Prostate gland (tissue), 2 donors: ENCODE results near the gene PCDH9. TPM values are rescaled to one million over a fixed set of nuclear protein-coding genes. Genes with fewer than 3 reads are reported as not detected.

Experiments
- DNase-seq: peaks from one replicate; pipeline ENCODE4 v3.0.0-alpha.2; 2019; ENCODE audit warnings: low spot score
- H3K27ac ChIP-seq, 2 donors: fragments of 200-600 bp; sonication (generic); 2 replicates each; pipeline ENCODE4 v1.5.1; 2017 to 2019
- H3K27me3 ChIP-seq: fragments of 200-600 bp; sonication (generic); replicated peaks from 2 replicates; pipeline ENCODE4 v1.5.1; 2019; ENCODE audit not compliant: insufficient read depth
- H3K36me3 ChIP-seq, 2 donors: fragments of 200-600 bp; sonication (generic); 1 replicate in 1 of 2; 2 replicates in 1 of 2; pipeline versions ENCODE4 v1.5.1 to v1.8.1; 2017 to 2019
- H3K4me1 ChIP-seq: fragments of 200-600 bp; sonication (generic); replicated peaks from 2 replicates; pipeline ENCODE4 v1.5.1; 2019
- H3K4me3 ChIP-seq, 2 donors: fragments of 200-600 bp; sonication (generic); 2 replicates each; pipeline ENCODE4 v1.5.1; 2017 to 2019
- H3K9me3 ChIP-seq: fragments of 200-600 bp; sonication (generic); 2 replicates; pipeline ENCODE4 v1.5.1; 2017
- POLR2A ChIP-seq: fragments of 450-650 bp; IDR thresholded peaks from one replicate; pipeline ENCODE4 v1.6.1; 2016; ENCODE audit warnings: antibody characterized with exemption, mild to moderate bottlenecking
- POLR2AphosphoS5 ChIP-seq: sonication (generic); formaldehyde crosslinking; IDR thresholded peaks from one replicate; pipeline ENCODE4 v1.6.1; 2017; ENCODE audit warnings: antibody characterized with exemption
- WGBS: methylation state at CpG from one replicate; pipeline ENCODE4 v1.1.5; 2018; 5-methylcytosine and 5-hydroxymethylcytosine counted together
- intact Hi-C: fragments of 100-400 bp; cut with DNase I; formaldehyde crosslinking; loops from one replicate; pipeline ENCODE4 v1.14.2; 2022
- total RNA-seq, 2 donors: library from RNA; depleted of rRNA; stranded (reverse); fragments of >200 nt; gene quantifications; one replicate each; pipeline ENCODE4 v1.1.0, GENCODE V29; 2016
- TF ChIP-seq, protein P1 (sequence below), 4 experiments: fragments of 200-600 bp in 2 of 4; fragments of 450-650 bp in 2 of 4; sonication (generic) in 2 of 4; IDR thresholded peaks; 1 replicate in 3 of 4; 2 replicates in 1 of 4; pipeline ENCODE4 v1.5.1; 2016 to 2019; ENCODE audit warnings: antibody characterized with exemption in 4 of 4, mild to moderate bottlenecking in 2 of 4, moderate library complexity in 2 of 4

PCDH9 gene
- total RNA-seq, 2 donors from 2014 or later: 1.8 to 5.5 TPM

DNA sequence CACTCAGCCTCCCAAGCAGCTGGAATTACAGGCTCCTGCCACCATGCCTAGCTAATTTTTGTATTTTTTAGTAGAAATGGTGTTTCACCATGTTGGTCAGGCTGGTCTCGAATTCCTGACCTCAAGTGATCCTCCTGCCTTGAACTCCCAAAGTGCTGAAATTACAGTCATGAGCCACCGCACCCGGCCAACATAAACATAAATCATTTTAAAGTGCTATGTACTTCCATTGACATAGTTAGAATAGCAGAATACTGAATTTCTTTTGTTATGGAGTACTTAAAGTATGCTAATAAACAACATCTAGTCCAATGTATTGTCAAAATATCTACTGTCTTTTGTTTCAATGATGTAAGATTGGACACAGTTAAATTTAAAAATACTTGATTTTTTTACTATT, 539.0 kb downstream of the PCDH9 start:
- no peaks in the 10 kb centered on the region for H3K9me3 ChIP-seq
- no peak for DNase-seq
- intact Hi-C loops: no loop called here
- no peak overlapping the region for H3K27ac ChIP-seq
- WGBS: 49% methylated on average over 3 of the region's 3 CpGs
- no peak for TF ChIP-seq POLR2AphosphoS5
- no peaks in the 10 kb centered on the region for H3K36me3 ChIP-seq
- H3K4me1 ChIP-seq: no peaks in the 10 kb centered on the region
- H3K4me3 ChIP-seq: no peak overlapping the region
- H3K27me3 ChIP-seq: no peaks in the 10 kb centered on the region

DNA sequence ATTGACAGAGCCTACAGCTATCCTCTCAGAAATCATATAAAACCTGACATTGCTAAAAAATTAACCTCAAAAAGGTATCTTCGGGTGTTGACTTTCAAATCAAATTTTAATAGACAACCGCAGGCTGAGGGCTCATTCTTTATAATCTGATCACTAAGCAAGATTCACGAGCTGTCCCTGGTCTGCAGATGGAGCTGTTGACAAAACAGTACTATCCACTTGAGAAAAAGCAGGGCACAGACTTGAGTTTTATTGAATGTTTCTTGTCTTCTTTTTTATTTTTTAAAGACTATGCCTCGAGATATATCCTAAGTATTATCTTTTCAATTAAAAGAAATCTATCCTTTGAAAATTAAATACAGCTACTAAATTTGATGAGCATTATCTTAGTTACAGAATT, 540.5 kb downstream of the PCDH9 start:
- H3K27me3 ChIP-seq: no peaks in the 10 kb centered on the region
- DNase-seq: no peak
- no peak overlapping the region for H3K27ac ChIP-seq
- intact Hi-C loops: no loop called here
- no peaks in the 10 kb centered on the region for H3K36me3 ChIP-seq
- WGBS: 7% methylated on average over 4 of the region's 4 CpGs
- no peaks in the 10 kb centered on the region for H3K9me3 ChIP-seq
- TF ChIP-seq, protein P1, sequence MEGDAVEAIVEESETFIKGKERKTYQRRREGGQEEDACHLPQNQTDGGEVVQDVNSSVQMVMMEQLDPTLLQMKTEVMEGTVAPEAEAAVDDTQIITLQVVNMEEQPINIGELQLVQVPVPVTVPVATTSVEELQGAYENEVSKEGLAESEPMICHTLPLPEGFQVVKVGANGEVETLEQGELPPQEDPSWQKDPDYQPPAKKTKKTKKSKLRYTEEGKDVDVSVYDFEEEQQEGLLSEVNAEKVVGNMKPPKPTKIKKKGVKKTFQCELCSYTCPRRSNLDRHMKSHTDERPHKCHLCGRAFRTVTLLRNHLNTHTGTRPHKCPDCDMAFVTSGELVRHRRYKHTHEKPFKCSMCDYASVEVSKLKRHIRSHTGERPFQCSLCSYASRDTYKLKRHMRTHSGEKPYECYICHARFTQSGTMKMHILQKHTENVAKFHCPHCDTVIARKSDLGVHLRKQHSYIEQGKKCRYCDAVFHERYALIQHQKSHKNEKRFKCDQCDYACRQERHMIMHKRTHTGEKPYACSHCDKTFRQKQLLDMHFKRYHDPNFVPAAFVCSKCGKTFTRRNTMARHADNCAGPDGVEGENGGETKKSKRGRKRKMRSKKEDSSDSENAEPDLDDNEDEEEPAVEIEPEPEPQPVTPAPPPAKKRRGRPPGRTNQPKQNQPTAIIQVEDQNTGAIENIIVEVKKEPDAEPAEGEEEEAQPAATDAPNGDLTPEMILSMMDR (IDR thresholded peaks at IDR 0.05): no peak
- TF ChIP-seq POLR2A (no peak), POLR2AphosphoS5 (no peak)
- no peak overlapping the region for H3K4me3 ChIP-seq
- no peaks in the 10 kb centered on the region for H3K4me1 ChIP-seq

DNA sequence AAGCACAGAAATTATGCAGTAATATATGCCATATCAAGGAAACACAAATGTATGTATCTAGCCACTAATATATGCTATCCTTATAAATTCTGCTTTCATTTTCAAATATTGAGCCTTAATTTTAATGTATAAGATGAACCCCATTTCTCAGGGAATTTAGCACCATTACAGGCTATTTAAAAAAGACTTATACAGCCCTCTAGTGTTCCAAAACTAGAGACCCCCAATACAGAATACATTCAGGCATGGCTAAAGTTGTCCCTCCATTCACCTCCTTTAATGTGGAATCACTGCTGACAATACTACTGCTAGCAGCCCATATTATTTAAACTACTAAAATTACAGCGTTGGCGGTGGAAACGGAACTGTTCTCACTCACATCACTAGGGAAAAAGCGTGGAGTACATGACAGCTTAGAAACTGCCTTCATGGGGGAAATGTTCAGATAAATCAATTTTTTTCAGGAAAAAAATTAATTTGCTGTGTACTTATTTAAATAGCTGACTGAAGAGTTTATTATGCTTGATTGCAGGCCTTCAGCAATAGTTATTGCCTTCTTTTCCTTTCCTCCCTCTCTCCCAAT, 541.0 kb downstream of the PCDH9 start:
- intact Hi-C loops: no loop called here
- H3K27ac ChIP-seq: no peak overlapping the region
- no peaks in the 10 kb centered on the region for H3K27me3 ChIP-seq
- H3K9me3 ChIP-seq: no peaks in the 10 kb centered on the region
- H3K4me3 ChIP-seq: no peak overlapping the region
- DNase-seq: no peak
- 80% methylated on average over 4 of the region's 4 CpGs for WGBS
- no peaks in the 10 kb centered on the region for H3K36me3 ChIP-seq
- H3K4me1 ChIP-seq: no peaks in the 10 kb centered on the region
- no peak for TF ChIP-seq POLR2AphosphoS5
- TF ChIP-seq, protein P1 (IDR thresholded peaks at IDR 0.05): no peak
- TF ChIP-seq POLR2A: no peak

DNA sequence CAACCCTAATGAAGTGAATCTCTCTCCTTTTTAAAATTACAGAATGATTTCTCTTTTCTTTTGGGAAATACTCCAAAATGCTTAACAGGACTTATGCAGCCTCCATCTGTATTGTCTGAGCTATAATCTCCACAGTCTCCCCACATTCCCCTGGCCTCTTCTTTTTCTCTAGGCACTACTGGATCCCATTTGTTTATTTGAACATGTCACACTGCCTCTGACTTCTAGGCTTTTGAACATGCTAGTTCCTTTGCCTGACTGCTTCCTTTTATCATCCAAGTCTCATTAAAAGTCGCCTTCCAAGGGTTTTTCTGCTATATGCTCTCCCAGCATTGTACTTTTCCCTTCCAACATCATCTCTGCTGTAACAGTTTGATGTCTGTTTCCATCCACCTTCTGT, 548.7 kb downstream of the PCDH9 start:
- no peaks in the 10 kb centered on the region for H3K27me3 ChIP-seq
- no peak for TF ChIP-seq POLR2A
- TF ChIP-seq POLR2AphosphoS5: no peak
- TF ChIP-seq, protein P1 (IDR thresholded peaks at IDR 0.05): no peak
- H3K4me1 ChIP-seq: no peaks in the 10 kb centered on the region
- no peaks in the 10 kb centered on the region for H3K9me3 ChIP-seq
- WGBS: 36% methylated on average over 1 of the region's 1 CpG
- no peaks in the 10 kb centered on the region for H3K36me3 ChIP-seq
- no peak for DNase-seq
- intact Hi-C loops: no loop called here
- no peak overlapping the region for H3K4me3 ChIP-seq
- H3K27ac ChIP-seq: no peak overlapping the region

DNA sequence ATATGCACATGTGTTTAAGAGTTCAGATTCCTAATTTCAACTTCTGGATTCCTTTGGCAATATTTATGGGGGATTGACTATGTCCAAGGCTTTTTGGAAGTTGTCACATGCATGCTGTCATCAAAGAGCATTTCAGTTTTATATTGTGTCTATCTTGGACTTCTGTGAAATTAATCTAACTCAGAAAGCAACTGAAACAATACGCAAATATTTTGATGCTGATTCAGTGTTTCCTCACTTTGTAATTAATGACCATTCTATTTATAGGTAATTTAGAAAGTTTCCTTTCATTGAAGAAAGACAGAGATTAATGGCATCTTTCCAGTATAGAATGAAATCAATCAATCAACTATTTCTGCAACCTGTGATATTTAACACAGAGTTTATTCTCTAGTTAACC, 550.1 kb downstream of the PCDH9 start:
- no peaks in the 10 kb centered on the region for H3K4me1 ChIP-seq
- no peaks in the 10 kb centered on the region for H3K9me3 ChIP-seq
- no peaks in the 10 kb centered on the region for H3K36me3 ChIP-seq
- no peak overlapping the region for H3K4me3 ChIP-seq
- no peak for DNase-seq
- no peaks in the 10 kb centered on the region for H3K27me3 ChIP-seq
- intact Hi-C loops: no loop called here
- H3K27ac ChIP-seq: no peak overlapping the region
- TF ChIP-seq, protein P1 (IDR thresholded peaks at IDR 0.05): no peak
- TF ChIP-seq POLR2A: no peak
- no peak for TF ChIP-seq POLR2AphosphoS5
- 93% methylated on average over 1 of the region's 1 CpG for WGBS
